Smooth muscle cell (in vitro differentiated cells): ENCODE results near the gene ADGB. TPM values are rescaled to one million over a fixed set of nuclear protein-coding genes. Genes with fewer than 3 reads are reported as not detected.

ENCODE experiments used
- DNase-seq: peaks from one replicate; lab custom pipeline; 2025; ENCODE audit not compliant: unreplicated experiment; lab: John Stamatoyannopoulos, UW
- H2AFZ ChIP-seq: fragments of 200-600 bp; sonication (generic); 2 replicates; pipeline ENCODE4 v1.6.0; 2016; ENCODE audit warnings: antibody characterized with exemption, low read depth, mild to moderate bottlenecking
- H3F3A ChIP-seq: fragments of 200-600 bp; sonication (generic); 2 replicates; pipeline ENCODE4 v1.6.0; 2017; ENCODE audit warnings: antibody characterized with exemption, low read depth
- H3K27ac ChIP-seq: fragments of 200-600 bp; sonication (generic); 2 replicates; pipeline ENCODE4 v1.5.1; 2016; ENCODE audit warnings: low read depth, mild to moderate bottlenecking
- H3K27me3 ChIP-seq: fragments of 200-600 bp; sonication (generic); 2 replicates; pipeline ENCODE4 v1.6.1; 2016; ENCODE audit warnings: low read depth, mild to moderate bottlenecking
- H3K36me3 ChIP-seq: fragments of 200-600 bp; sonication (generic); 2 replicates; pipeline ENCODE4 v1.5.1; 2016; ENCODE audit warnings: low read depth
- H3K4me1 ChIP-seq: fragments of 200-600 bp; sonication (generic); 2 replicates; pipeline ENCODE4 v1.5.1; 2016; ENCODE audit warnings: low read depth
- H3K4me2 ChIP-seq: fragments of 200-600 bp; sonication (generic); 2 replicates; pipeline ENCODE4 v1.6.0; 2016; ENCODE audit warnings: mild to moderate bottlenecking
- H3K4me3 ChIP-seq: fragments of 200-600 bp; sonication (generic); 2 replicates; pipeline ENCODE4 v1.5.1; 2016; ENCODE audit warnings: mild to moderate bottlenecking
- H3K79me2 ChIP-seq: fragments of 200-600 bp; sonication (generic); 2 replicates; pipeline ENCODE4 v1.6.0; 2016; ENCODE audit warnings: low read depth, mild to moderate bottlenecking
- H3K9ac ChIP-seq: fragments of 200-600 bp; sonication (generic); 2 replicates; pipeline ENCODE4 v1.6.0; 2016; ENCODE audit warnings: low read depth
- H3K9me3 ChIP-seq: fragments of 200-600 bp; sonication (generic); replicated peaks from 2 replicates; pipeline ENCODE4 v1.5.1; 2016; ENCODE audit warnings: low read depth
- H4K20me1 ChIP-seq: fragments of 200-600 bp; sonication (generic); 2 replicates; pipeline ENCODE4 v1.6.0; 2016; ENCODE audit warnings: low read depth
- WGBS: methylation state at CpG from one replicate; pipeline ENCODE4 v1.1.7; 2016; ENCODE audit warnings: low lambda C conversion rate; 5-methylcytosine and 5-hydroxymethylcytosine counted together
- polyA plus RNA-seq: library from polyadenylated mRNA; unstranded; fragments of >200 nt; fragmentation: Nextera tagmentation; extraction: Ambion mirVana; gene quantifications from 2 replicates; pipeline ENCODE4 v1.2.1, GENCODE V29; 2016
- total RNA-seq: library from RNA; depleted of rRNA; stranded (reverse); fragments of >200 nt; gene quantifications from 2 replicates; pipeline ENCODE4 v1.2.3, GENCODE V29; 2014
- TF ChIP-seq, protein P1 (sequence below): fragments of 200-600 bp; sonication (generic); IDR thresholded peaks from 2 replicates; pipeline ENCODE4 v1.5.1; 2017; ENCODE audit warnings: borderline replicate concordance, mild to moderate bottlenecking, antibody characterized with exemption; ENCODE audit not compliant: insufficient read depth, poor library complexity, severe bottlenecking

ADGB gene
- total and polyA plus RNA-seq, 2 experiments from 2014 or later: 1.1 to 3.1 TPM

DNA sequence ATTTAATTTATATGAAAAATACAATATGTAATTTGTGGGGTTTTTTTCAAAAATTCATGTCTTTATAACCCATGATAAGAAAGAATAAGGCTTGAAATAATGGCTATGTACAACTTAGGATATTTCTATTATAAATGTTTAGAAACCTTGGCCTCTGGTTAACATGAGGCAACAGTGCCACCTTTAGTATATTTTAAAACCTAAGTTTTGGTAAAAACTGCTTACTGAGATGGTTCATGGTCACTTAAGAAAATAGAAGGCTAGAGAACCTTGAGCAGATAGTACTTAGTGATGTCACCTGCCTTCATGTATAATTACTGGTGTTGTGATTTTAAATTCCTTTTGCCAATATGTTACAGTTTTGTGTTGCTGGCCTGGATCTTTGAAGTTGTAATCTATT is 176.4 kb downstream of the ADGB start:
- no peak overlapping the region for H3K4me2 ChIP-seq
- H3K9me3 ChIP-seq: no peaks in the 10 kb centered on the region
- no peaks in the 10 kb centered on the region for H3K4me1 ChIP-seq
- DNase-seq: no peak
- H3K36me3 ChIP-seq: no peaks in the 10 kb centered on the region
- TF ChIP-seq, protein P1, sequence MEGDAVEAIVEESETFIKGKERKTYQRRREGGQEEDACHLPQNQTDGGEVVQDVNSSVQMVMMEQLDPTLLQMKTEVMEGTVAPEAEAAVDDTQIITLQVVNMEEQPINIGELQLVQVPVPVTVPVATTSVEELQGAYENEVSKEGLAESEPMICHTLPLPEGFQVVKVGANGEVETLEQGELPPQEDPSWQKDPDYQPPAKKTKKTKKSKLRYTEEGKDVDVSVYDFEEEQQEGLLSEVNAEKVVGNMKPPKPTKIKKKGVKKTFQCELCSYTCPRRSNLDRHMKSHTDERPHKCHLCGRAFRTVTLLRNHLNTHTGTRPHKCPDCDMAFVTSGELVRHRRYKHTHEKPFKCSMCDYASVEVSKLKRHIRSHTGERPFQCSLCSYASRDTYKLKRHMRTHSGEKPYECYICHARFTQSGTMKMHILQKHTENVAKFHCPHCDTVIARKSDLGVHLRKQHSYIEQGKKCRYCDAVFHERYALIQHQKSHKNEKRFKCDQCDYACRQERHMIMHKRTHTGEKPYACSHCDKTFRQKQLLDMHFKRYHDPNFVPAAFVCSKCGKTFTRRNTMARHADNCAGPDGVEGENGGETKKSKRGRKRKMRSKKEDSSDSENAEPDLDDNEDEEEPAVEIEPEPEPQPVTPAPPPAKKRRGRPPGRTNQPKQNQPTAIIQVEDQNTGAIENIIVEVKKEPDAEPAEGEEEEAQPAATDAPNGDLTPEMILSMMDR: peak; percentile 25
- H3K27me3 ChIP-seq: no peaks in the 10 kb centered on the region
- no peaks in the 10 kb centered on the region for H3K79me2 ChIP-seq
- H3K4me3 ChIP-seq: no peak overlapping the region
- no peak overlapping the region for H3K9ac ChIP-seq
- no peak overlapping the region for H2AFZ ChIP-seq
- H3K27ac ChIP-seq: no peak overlapping the region
- no peaks in the 10 kb centered on the region for H3F3A ChIP-seq
- H4K20me1 ChIP-seq: no peaks in the 10 kb centered on the region

DNA sequence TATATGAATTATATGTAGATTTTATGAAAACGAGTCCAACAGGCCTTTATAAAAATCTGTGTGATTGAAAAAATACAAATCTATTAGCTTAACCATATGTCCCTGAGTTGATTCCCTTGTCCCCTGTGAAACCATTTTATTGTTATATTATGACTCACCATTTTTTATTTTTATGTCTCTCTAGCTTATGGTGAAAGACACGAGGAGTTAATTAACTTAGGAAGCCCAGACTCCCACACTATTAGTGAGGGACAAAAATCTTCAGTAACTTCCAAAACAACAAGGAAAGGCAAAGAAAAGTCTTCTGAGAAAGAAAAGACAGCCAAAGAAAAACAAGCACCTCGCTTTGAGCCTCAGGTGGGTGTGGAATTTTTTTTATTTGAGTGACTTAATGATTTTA is 183.1 kb downstream of the ADGB start:
- no peaks in the 10 kb centered on the region for H4K20me1 ChIP-seq
- H3K36me3 ChIP-seq: no peaks in the 10 kb centered on the region
- no peaks in the 10 kb centered on the region for H3K27me3 ChIP-seq
- H3K4me3 ChIP-seq: no peak overlapping the region
- H3K79me2 ChIP-seq: no peaks in the 10 kb centered on the region
- DNase-seq: no peak
- WGBS: 96% methylated on average over 3 of the region's 3 CpGs
- no peaks in the 10 kb centered on the region for H3K9me3 ChIP-seq
- no peaks in the 10 kb centered on the region for H3F3A ChIP-seq
- no peak overlapping the region for H2AFZ ChIP-seq
- H3K4me2 ChIP-seq: no peak overlapping the region
- TF ChIP-seq, protein P1: no peak
- no peak overlapping the region for H3K27ac ChIP-seq
- H3K9ac ChIP-seq: no peak overlapping the region
- no peaks in the 10 kb centered on the region for H3K4me1 ChIP-seq

DNA sequence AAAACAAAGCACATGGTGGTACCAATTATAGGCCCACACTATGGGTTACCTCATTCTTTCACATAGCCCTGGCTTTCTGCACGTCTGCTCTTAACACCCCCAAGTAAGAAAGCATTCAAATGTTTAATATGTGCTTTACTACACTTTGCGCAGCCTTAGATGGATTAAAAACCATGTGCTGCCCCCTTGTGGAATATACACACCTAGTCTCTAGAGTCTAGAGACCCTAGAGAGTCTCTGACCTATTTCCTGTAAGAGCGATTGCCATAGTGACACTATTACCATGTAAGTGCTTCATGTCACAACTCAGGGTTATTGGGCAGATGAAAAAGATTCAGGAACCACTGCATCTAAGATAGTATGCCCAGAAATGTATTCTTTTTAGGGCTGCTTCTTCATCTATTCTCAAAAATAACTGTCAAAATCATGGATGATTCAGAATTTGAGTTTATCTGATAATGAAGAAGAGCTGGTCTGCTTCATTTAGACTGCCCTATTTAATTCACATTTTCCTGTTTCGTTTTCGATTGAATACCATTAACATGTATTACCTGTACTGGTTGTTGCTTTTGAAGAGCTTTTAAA is 186.3 kb downstream of the ADGB start:
- Histone ChIP-seq H3F3A (no peaks in the 10 kb centered on the region), H3K4me1 (no peaks in the 10 kb centered on the region), H2AFZ (no peak overlapping the region), H4K20me1 (no peaks in the 10 kb centered on the region), H3K9me3 (no peaks in the 10 kb centered on the region), H3K27ac (no peak overlapping the region), H3K27me3 (no peaks in the 10 kb centered on the region), H3K79me2 (no peaks in the 10 kb centered on the region), H3K4me3 (no peak overlapping the region), H3K9ac (no peak overlapping the region), H3K4me2 (no peak overlapping the region), H3K36me3 (no peaks in the 10 kb centered on the region)
- TF ChIP-seq, protein P1: peak; percentile 58
- 52% methylated on average over 5 of the region's 5 CpGs for WGBS
- no peak for DNase-seq

DNA sequence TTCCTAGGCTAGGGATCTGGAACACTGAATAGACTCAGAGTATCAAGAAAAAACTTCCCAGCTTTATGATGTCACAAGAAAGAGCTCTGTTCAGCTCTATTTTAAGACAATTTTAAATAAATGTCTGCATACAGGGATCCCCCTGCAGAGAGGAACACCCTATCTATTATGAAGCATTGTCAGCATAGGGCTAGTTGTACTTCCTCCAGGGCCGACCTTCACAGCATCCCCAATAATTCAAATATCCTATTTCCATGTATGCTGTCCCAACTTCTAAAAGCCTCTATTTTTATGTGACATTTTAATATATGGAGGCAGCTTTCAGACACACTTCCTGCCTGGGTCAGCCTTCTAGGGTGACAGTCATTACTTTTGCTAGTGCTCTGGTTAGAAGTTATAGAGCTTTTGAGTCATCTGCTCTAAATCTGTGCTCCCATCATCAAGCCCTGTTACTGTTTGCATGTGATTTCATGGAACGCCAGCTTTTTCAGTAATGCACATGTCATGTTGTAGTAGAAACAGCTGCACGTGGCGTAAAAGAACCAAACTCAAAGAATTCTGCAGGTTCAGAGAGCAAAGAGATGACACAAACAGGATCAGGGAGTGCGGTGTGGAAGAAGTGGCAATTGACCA is 189.2 kb downstream of the ADGB start:
- no peaks in the 10 kb centered on the region for H4K20me1 ChIP-seq
- no peaks in the 10 kb centered on the region for H3K36me3 ChIP-seq
- no peaks in the 10 kb centered on the region for H3K79me2 ChIP-seq
- no peak overlapping the region for H3K9ac ChIP-seq
- H3K27me3 ChIP-seq: no peaks in the 10 kb centered on the region
- H3K4me3 ChIP-seq: no peak overlapping the region
- 58% methylated on average over 5 of the region's 5 CpGs for WGBS
- TF ChIP-seq, protein P1: no peak
- H3K27ac ChIP-seq: no peak overlapping the region
- peak overlapping the region; percentile 42 for H2AFZ ChIP-seq
- DNase-seq: no peak
- no peaks in the 10 kb centered on the region for H3K4me1 ChIP-seq
- peaks cover 5% of the 10 kb centered on the region for H3K9me3 ChIP-seq
- no peaks in the 10 kb centered on the region for H3F3A ChIP-seq
- H3K4me2 ChIP-seq: no peak overlapping the region
